K562 treated with DMSO at 1 percent for 24 hours (cell line): ENCODE results near the gene MRRF. TPM values are rescaled to one million over a fixed set of nuclear protein-coding genes. Genes with fewer than 3 reads are reported as not detected.

Experiments used
- total RNA-seq: library from RNA; unstranded; fragments of 300-600 nt; gene quantifications from 2 replicates; pipeline ENCODE4 v1.2.3, GENCODE V29; 2022; ENCODE audit warnings: low read depth; ENCODE audit not compliant: insufficient read depth

Gene MRRF
- 12.7 and 16.6 TPM in 2 replicates for total RNA-seq

GRCh38 chr9:122264360-122265148 is at the start of gene MRRF, which contains the start of gene RBM18:
MRRF (plus strand) TSS chr9:122264882; CDS start chr9:122270892, 6,010 bp downstream.
RBM18 (minus strand) TSS chr9:122264840; CDS start chr9:122261492, 3,348 bp downstream.

GRCh38 chr9:122228568-122229484 is 35.9 kb upstream of the MRRF start, which contains the start of gene LHX6:
LHX6 (minus strand) TSS chr9:122228957; CDS start chr9:122228740, 217 bp downstream.

GRCh38 chr9:122370869-122371755 is 106.4 kb downstream of the MRRF start, which contains the start of gene PTGS1:
PTGS1 (plus strand) TSS chr9:122371024; CDS start chr9:122371085, 61 bp downstream.

Other genes with a start within 250 kb of the MRRF start
- gene TTLL11, start 171.6 kb upstream of the MRRF start, total RNA-seq, result 5.2 and 5.5 TPM in 2 replicates
- 198 and 228 TPM in 2 replicates for gene NDUFA8, start 105.1 kb upstream of the MRRF start, total RNA-seq
- gene MORN5, start 105.0 kb upstream of the MRRF start, total RNA-seq, result not detected in 2 replicates
- gene LHX6, start 35.9 kb upstream of the MRRF start, total RNA-seq, result 5.8 and 7.0 TPM in 2 replicates
- gene RBM18, start within 50 bp of the MRRF start, total RNA-seq, result 7.3 and 11.1 TPM in 2 replicates
- 22.7 and 26.1 TPM in 2 replicates for gene PTGS1, start 106.1 kb downstream of the MRRF start, total RNA-seq
- 0.88 TPM in 1 of 2 replicates, not detected in the other for gene OR1J1, start 213.0 kb downstream of the MRRF start, total RNA-seq
- gene OR1J2, start 245.9 kb downstream of the MRRF start, total RNA-seq, result not detected in 2 replicates